ENCODE measurements around the gene ANO4.

ANO4 gene

DNA sequence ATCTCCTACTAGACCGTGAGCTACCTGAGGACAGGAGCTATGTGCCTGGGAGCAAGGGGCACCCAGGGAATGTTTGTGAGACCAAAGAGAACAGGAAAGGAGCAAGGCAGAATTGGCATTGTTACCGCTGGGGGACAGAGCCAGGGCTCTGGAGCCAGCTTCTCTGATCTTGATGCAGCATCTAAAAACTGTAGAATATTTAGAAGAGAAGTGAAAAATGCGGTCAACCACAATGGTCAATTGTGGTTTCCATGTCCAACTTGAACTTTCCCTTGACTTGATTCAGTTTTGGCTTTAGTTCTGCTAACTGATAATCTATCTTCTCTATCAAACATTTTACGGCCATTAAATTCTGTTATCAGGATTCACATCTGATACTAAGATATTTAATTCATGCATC is 201.2 kb downstream of the ANO4 start:
- no peak for DNase-seq

DNA sequence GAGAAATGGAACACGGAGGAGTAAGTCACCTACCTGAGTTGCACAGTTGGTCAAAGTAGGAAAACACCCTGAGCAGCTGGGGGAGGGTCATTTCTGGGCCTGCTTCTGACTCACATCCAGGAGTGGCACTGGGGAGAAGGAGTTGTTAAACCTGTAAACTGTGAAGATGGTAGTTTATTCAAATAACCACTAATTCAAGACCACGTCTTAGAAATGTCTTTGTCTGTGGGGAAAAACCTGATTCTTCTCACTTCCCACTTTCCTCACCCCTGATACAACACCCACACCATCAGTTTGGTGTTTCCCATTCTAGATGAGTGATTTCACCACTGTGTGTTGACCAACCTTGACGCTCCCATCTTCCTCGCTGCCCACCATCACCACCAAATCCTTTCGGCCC is 207.1 kb downstream of the ANO4 start:
- no peak for DNase-seq

DNA sequence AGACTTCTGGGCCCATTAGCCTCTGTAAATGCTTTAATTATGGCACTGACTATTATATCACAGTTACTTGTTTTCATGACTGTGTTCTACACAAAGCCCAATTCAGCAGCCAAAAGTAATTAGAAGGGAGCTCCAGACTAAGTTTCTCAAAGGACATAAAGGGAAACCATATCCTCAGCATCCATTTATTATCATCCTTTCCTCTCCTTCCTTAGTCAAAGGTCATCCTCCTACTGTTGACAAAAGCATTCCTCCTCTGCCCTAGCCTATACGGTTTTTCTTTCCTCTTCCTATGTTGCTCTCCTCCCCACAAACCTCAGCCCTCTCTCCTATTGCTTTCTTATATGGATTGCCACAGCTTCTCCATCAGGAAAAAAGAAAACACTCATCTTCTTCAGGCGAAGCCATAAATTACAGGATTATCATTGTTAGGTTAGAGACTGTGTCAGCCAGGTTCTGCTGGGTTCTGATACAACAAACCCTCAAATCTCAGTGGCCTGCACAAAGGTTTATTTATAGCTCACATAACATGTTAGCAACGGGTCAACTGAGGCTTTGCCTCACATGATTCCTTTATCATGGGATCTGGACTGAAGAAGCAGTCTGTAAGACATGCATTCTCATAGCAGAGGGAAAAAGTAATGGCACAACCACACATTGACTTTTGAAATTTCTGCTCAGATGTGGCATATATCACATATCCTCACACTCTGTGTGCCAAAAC is 208.3 kb downstream of the ANO4 start:
- DNase-seq: no peak

DNA sequence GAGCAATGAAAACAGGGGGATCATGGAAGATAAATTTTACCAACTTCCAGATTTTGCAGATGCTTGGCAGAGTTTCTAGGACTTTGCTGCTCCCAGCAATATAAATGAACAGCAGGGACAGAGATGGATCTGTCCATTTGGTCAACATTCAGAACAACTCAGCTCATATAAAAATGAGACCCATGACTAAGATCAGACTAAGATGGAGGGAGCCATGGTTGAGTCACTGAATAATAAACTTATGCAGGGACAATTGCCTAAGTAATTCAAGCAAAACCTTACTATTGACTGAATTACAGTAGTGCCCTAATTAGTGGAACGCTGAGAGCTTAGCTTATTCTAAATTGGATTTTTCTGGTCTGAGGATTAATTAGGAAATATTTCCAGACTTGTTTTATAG is 210.3 kb downstream of the ANO4 start:
- DNase-seq: no peak

DNA sequence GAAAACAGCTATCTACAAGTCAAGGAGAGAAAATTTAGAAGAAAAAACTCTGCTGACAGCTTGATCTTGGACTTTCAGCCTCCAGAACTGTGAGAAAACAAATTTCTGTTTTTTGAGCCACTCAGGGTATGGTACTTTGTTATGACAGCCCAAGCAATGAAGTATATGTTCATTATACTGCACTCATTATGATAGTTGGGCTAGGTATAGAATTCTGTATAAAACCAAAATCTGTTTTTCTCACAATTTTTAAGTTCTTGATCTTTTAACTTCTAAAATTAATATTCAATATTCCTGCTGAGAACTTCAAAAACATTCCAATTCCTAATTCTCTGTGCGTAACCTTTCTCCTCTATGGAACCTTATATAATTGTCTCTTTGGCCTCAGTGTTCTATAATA is 214.7 kb downstream of the ANO4 start:
- DNase-seq: no peak

DNA sequence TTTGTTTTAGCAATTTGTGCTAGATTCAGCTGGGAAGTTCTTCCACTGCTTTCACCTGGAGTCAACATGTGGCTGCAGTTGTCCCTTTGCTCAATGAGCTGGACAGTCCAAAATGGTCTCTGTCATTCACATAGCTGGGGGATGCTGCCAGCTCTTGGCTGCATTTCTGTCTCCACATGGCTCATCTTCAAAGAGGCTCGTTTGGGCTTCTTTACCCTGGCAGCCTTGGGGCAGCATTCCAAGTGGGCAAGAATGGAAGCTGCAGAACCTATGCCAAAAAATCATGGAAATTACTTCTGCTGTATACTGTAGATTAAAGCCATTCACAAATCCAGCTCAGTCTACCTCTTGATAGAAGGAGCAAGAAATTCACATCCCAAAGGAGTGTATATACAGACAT is 216.3 kb downstream of the ANO4 start:
- no peak for DNase-seq

DNA sequence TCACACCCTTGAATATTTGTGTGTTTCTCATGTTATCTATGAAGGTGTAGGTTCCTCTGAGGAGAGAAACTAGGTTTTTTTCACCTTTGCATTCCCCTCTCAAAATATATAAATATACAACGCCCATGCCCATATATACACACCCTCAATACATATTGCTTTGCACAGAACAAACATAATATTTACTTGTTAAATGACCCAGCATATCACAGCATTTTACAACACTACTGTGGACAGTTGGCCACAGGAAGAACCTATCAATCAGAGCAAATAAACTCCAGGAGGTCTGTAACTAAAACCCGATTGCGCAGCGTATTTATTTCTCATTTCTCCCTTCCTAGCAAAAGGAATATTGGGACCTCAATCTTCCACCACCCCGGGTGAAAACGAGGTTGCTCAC is 219.4 kb downstream of the ANO4 start:
- DNase-seq: no peak

DNA sequence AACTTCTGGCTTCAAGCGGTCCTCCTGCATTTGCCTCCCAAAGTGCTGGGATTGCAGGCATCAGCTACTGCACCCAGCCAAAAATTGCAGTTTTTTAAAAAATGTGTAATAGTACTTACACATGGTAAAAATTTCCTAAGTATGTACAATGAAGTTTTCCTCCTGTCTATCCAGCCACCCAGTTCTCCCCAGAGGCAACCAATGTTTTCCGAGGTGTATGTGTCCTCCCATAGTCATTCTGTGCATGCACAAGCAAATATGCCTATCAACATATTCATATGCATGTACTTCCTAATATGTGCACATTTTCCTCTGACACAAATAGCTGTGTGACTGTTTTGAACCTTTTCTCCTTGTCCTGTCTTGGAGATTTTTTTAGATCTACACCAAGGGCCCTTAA is 220.5 kb downstream of the ANO4 start:
- DNase-seq: no peak

DNA sequence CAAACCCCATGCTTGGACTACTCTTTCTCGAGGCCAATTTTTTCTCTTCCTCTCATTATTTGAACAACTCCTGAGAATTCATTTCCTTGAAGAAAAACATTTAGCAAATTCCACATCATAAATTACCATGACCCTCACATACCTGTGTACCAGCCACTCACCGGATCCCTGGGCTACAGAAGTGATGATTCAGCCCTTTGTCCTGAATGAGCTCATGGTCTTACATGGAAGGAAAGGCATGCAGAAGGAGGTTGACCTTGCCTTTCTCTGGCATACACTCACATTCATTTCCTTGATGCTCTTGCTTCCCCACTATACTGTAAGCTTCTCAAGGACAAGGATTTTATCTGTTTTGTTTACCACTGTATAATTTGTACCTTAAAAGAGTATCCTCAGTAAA is 224.0 kb downstream of the ANO4 start:
- no peak for DNase-seq

DNA sequence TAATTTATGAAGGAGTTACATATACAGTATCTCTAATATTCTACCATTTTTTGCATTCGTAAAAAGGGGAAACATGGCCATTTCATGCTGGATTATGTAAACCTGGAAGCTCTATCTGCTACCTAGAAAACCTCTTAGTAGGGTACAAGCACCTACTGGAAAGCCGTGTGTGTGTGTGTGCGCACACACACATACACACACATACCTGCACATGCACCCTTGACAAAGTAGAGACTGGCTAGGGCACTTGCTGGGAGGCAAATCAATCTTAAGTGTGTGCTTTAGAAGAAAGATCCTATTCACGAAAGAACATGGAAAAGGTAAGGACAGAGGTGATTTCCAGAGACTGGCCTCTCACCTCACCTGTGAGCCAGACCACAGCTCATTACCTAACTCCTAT is 224.6 kb downstream of the ANO4 start:
- no peak for DNase-seq

DNA sequence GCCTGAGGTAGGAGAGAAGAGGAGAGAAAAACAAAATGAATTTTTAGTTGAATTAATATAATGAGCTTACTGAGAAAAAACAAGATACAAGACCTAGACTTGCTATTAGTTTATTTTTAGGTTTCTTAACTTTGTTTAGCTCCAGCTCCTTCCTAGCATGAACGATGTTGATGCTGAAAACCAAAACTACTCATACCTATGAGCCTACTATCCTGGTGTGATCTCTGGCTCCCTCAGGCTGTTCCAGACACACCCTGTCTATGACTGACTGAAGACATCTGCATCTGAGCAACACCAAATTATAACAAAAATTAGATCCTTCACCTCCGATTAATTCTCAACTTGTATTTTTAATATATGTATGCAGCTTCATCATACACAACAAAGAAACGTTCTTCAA is 225.1 kb downstream of the ANO4 start:
- no peak for DNase-seq

DNA sequence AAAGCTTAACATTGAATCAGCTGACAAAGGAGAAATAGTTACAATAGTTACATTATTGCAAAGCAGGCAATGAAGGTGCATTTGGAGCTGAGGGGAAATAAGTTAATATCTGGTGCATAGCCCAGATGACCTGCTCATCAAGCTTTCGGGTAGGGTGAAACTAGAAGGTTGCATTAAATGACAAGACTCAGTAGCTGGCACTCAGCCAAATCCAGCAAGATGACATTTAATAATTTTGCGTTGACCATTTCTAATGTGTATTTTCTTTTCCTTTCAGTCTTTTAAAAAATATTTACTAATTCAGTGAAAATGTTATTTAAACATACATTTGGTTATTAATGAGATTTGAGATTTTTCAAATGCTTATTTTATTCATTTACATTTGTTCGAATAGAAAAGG is 226.9 kb downstream of the ANO4 start:
- DNase-seq: no peak

DNA sequence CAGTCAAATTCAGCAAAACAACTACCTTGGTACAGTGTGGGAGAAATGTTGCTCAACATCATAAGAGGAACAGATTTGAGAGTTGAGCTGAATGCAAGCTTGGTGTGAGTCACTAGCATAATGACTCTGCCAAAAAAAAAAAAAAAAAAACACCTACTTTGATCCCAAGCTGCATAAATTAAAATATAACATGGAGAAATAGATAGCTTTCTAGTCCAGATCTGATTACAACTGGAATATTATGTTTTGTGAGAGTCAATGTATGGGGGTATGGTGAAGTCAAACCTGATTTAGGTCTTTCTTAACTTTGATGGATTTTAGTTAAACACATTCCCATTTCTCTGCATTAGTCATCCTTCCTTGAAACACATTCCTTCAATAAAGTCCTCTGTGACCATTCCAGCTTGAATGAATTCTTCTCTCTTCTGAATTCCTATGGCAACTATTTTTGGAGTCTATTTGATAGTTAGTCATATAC is 227.4 kb downstream of the ANO4 start:
- DNase-seq: no peak

DNA sequence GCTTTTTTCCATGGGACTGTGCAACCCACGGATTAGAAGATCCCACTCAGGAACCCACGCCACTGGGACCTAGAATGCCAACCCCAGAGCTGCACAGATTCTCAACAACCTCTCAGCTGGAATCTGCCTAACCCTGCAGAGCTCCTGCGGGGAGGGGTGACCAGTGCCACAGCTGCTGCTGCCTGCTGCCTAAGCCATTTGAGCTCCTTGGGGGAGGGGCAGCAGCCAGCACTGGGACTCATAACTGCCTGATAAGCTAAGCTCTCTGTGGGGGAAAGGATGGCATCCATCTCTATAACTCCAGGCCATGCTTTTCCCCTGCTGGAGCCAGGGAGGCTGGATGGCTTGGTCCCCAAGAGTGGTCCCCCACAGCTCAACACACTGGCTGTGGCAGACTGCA is 232.6 kb downstream of the ANO4 start:
- no peak for DNase-seq

DNA sequence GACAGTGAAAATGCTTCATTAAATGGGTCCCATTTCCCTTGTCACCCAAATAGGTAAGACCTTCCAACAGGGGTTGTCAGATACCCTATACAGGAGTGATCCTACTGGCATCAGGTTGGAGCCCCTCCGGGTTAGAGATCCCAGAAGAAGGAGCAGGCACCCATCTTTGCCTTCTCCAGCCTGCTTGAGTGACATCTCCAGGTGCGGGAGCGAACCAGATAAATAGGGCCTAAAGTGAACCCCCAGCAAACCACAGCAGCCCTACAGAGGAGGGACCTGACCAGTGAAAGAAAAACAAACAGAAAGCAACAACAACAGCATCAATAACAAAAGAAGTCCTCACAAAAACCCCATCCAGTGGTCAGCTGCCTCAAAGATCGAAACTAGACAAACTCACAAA is 233.2 kb downstream of the ANO4 start:
- DNase-seq: no peak

DNA sequence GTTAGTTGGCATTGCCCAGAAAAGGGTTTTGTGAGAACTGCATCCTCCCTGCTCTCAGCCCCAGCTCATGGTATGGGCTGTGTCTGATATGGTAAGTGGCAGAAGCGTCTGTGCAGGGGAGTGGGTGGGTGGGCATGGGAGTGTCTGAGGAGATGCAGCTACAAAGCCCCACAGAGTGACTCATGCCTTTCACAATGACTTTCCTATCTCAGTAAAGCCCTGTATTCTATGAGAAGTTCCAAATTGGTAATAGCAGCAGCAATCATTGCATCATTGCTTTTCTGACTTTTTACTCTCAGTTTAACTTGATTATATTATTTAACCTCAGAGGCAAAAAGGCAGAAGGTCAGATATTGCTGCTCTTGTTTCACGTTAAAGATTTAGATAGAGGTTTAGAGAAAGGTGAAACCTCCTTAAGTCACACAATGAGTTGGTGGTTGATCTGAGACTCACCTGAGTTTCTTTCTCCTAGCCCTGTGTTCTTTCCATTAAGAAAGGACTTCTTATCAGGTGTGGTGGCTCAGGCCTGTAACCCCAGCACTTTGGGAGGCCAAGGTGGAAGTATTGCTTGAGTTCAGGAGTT is 243.8 kb downstream of the ANO4 start:
- peak; percentile 49 for DNase-seq

DNA sequence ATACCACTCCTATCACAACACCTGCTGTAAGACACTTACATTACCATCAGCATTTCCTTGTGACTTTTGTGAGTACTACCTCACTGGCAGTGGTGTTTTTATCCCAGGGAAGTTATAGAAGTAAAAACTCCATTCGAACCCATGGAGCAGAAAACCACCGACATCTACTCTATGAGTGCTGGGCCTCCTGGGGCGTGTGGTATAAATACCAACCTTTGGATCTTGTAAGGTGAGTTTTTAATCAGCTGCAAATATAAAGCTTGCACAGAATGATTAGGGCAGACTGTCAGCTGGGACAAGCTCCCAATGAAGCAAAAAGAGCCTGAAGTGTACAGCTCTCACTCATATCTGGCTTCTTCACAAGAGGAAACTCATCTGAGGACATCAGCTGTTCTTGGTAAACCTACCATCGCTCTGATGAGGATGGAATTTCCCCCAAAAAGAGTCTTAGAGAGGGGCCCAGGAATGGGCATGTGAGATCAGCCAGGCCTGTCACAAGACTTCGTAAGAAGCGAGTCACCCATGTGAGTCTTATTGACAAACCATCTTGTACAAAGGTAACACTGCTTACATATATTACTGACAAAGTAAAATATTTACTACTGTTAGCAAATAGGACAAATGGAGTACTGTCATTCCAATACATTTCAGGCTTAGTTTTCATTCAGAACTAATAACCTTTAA is 245.4 kb downstream of the ANO4 start:
- DNase-seq: peak; percentile 0

DNA sequence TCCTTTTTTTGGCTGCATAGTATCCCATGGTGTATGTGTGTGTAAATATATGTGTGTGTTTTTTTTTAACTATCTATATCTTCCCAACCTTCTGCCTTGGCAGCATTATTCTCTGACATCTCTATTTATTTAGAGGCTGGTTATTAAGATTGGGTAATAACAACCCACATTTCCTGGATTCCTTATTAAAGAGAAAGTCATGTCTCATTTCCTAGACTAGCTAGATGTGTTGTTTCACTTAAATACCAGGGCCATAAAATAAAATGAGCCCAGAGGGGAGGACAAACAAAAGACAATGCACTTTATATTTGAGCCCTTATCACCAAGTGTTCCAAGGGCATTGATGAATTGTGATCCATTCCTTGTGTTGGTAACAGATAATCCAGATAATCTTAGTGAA is 246.4 kb downstream of the ANO4 start:
- no peak for DNase-seq

DNA sequence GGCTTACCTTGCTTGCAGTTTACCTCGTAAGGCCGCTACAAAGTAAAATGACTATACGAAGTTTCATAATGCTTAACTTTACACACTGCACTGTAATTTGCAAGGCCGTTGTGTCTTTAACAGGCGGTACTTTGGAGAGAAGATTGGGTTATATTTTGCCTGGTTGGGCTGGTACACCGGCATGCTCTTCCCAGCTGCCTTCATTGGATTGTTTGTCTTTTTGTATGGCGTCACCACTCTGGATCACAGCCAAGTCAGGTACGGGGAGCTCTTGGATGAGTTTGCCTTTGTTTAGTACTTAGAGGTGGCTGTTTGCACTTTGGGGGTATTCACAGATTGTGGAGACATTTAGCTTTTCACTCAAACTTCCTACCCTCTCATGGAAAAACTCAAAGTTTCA is 247.6 kb downstream of the ANO4 start:
- no peak for DNase-seq

DNA sequence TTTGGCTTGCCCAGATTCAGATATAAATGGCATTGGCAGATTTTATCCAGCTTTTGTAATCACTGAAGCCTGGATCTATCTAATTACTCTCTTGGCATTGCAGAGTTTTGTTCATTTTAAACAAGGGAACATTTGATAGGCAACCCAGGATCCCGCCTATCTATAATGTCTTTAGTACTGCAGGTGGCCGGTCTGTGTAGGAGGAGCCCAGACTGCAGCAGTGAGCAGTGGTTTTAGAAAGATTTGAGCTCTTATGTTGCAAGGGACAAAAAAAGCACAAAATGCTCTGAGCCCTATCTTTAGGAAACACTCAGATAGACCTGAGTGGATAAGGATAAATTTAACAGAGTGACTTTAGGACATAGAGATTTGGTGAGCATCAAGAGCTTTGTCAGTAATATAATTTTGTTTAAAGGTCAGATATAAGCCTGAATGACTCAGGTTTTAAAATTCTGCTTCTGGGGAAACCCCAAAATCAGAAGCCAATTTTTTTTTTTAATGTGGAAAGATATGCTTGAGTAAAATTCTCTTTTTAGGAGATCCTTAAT is 250.0 kb downstream of the ANO4 start:
- DNase-seq: no peak

DNA sequence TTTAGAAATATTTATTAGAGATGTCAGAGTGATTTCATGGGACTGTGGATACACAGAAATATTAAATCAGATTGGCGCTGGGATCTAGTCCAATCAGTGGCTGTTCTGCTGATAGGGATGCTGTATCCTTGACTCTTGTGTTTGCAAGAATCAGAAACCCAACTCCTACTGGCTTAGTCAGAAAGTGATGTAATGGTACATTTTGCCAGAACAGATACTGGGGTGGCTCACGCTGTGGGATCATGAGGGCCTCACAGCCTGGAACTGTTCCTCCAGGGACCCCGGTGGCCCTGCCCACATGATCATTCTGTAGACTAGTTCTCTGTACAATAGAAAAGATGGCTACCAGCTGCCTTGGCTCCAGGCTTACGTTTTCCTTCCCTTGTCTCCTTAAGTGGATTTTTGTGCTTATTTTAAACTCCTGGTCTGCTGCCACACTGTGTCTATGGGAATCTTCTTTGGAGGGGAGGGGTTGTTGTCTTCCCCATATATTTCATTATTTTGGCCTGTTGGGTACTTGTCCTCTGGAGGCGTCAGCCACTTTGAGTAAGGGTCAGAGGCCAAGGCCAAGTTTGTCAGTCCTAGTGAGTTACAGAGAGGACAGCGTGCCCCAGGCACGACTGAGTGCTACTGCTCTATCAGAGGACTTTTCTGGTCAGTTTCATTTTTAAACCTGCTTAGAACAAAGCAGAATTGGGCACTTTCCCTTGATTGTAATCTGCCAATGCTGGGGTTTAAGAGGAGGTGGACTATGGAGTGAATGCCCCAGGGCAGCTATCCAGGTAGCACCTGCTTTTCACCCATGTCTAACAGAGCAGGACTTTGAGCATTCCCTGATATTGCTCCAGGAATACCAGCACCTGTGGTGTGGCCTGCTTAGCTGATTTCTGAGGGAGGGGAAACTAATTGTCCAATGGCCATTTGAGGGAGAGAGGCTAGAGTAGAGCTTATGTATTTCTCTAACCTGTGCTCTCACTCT is 251.2 kb downstream of the ANO4 start:
- DNase-seq: no peak

DNA sequence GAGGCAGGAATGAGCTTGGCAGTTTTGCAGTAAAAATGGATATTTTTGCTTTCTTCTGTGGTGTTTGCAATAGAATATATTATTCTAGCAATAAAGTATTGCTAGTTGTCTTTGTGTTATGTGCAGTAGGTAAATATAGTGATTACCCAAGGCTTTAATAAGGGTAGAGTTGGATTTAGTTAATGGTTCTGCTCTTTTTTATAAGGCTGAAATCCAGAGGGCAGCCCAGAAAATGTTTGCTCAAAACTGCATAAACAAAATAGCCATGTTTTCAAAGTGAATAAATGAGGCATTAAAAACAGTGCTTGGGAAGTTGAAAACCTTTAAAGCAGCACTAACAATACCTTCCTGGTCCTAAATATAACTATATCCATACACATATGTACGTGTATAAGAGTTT is 253.1 kb downstream of the ANO4 start:
- no peak for DNase-seq

DNA sequence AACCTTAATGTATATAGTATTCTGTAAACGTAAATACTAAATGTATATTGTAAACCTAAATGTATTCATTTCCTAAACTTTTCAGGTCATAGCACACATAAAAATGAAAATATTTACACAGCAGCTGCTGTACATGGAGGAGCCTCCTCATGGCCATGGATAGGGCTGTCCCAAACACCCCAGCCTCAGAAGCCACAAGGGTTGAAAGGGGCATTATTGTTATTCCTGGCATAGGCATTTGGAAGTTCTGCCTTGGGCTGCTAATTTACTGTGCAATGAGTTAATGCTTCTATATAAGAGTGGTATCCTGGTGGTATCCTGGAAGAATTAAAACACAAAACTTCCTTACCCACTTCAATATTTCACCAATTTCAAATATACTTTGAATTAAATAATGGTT is 256.1 kb downstream of the ANO4 start:
- no peak for DNase-seq

Data from activated CD4-positive, alpha-beta T cell treated with anti-CD3 and anti-CD28 coated beads, Interleukin-2, Interleukin-6, amounts not matched to agents 100 ng/mL and 50 ng/mL, durations not matched to agents 16 hours and 8 hours (primary cell).